Upper lobe of left lung (tissue), 4 donors: ENCODE results near the gene MCFD2.

Experiments
- CTCF ChIP-seq, 6 experiments: fragments of 450-650 bp in 4 of 6; fragments of 200-600 bp in 2 of 6; sonication (generic) in 2 of 6; IDR thresholded peaks; one replicate each; pipeline ENCODE4 v1.5.1; 2016 to 2019; ENCODE audit warnings: antibody characterized with exemption in 6 of 6
- EP300 ChIP-seq, 4 donors: sonication (generic); formaldehyde crosslinking; IDR thresholded peaks; one replicate each; pipeline ENCODE4 v1.5.1; 2017; ENCODE audit warnings: antibody characterized with exemption in 4 of 4, control low read depth in 2 of 4
- POLR2A ChIP-seq, 4 donors: fragments of 450-650 bp; IDR thresholded peaks; one replicate each; pipeline ENCODE4 v1.5.1; 2016 to 2017; ENCODE audit warnings: antibody characterized with exemption in 4 of 4, mild to moderate bottlenecking in 2 of 4
- POLR2AphosphoS5 ChIP-seq, 2 donors: sonication (generic); formaldehyde crosslinking; IDR thresholded peaks; one replicate each; pipeline ENCODE4 v1.5.1; 2017; ENCODE audit warnings: antibody characterized with exemption in 2 of 2

- TF ChIP-seq CTCF (IDR thresholded peaks at IDR 0.05) (no peak), POLR2A (IDR thresholded peaks at IDR 0.05) (no peak), EP300 (IDR thresholded peaks at IDR 0.05) (no peak), POLR2AphosphoS5 (IDR thresholded peaks at IDR 0.05) (no peak)
Observed at GRCh38 chr2:46950314-46950713, 34.7 kb upstream of the MCFD2 start.
